HS-5 (cell line): ENCODE results near the gene DTD2.

Source experiments
- DNase-seq: peaks from one replicate; pipeline ENCODE4 v3.0.0-alpha.2; 2012; ENCODE audit warnings: low read depth

The DTD2 gene

DNA sequence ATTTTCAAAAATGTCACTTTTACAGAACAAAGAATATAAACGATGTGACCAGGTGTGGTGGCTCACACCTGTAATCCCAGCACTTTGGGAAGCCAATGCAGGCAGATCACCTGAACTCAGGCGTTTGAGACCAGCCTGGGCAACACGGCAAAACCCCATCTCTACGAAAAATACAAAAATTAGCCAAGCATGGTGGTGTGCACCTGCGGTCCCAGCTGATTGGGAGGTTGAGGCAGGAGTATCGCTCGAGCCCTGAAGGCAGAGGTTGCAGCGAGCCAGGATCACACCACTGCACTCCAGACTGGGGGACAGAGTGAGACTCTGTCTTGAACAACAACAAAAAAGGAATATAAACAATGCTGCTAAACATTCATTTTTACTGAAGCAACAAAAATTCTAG lies 52.2 kb downstream of the DTD2 start:
- DNase-seq: no peak

DNA sequence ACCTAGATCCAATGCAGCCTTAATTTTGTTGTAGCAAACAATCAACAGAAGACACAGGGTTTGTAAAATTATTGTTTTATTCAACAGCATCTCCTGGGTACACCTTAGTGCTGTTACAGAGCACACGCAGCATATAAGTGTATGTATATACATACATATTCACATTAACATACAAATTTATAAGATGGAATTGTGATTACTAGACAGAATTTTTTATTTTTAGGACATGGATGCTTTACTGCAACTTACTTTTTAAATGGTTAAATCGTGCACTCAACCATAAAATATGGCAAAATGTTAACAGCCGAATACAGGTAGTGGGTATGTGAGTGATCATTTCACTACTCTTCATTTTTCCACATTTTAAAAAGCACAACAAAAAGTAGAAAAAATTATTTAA lies 53.6 kb downstream of the DTD2 start:
- no peak for DNase-seq

DNA sequence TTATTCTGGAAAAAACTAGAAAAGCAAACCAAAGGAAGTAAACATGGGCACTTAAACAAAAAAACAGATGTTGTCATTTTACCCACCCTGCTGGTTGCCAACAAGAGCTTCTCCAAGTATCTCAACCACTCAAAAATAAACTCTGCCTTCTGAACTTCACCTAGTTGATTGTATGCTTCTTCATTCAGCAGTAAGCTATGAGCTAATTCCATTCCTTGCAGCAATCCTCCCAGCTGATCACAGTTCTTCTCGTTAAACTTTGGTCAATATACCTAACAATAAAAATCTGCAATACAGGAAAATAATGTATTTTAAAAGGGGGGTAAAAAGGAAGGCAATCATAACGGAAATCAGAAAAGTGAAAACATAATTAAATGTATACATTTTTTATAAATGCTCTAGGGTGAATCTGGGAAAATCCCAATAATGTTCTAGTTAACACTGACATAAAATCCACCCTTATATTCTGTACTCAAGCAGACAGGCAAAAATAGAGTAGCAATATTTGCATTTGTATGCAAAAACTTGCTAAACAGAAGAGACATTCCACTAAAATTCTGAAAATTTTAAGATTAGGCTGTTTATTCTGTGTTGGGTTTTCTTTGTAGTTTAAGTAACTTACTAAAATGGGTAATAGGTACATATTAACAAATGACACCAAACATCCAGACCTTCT lies 54.4 kb downstream of the DTD2 start:
- DNase-seq: no peak

GRCh38 chr14:31401369-31401932 lies 55.9 kb downstream of the DTD2 start:
- DNase-seq: no peak

DNA sequence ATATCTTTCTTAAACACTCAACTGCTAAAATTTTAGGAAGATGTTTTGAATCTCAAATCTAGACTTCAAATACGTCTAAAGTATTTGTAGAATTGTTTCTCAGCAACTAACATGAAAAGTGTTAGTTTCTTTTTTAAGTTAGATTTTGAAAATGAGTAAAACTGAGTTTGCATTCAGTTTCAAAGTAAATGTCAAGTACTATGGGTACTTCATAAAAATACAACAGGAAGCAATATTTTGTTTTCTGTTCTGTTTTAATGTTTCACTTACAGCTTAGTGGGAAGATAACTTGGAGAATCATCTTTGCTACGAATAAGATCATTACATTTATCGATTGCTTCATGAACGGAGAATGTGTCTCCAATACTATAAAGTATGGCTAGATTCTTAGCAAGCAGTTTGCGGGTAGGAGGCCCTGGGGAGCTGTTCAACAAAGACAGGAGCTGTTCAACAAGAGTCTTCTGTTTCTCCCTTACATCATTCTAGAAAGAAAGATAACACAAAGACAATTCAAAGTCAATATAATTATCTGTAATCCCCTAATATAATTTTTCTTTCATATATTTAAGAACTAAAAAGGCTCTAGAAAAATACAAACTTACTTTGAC lies 57.2 kb downstream of the DTD2 start:
- DNase-seq: no peak
